Keratinocyte (primary cell): Measurements from ENCODE around the gene C5. TPM values are rescaled to one million over a fixed set of nuclear protein-coding genes. Genes with fewer than 3 reads are reported as not detected.

Experiments used
- DNase-seq: peaks from one replicate; pipeline ENCODE4 v3.0.0-alpha.2; 2011; ENCODE audit warnings: low read depth, missing footprints, low spot score
- FAIRE-seq: peaks from 2 replicates; lab custom pipeline; 2011; peaks lifted over from hg19 to GRCh38; lab: Jason Lieb, UNC
- H2AFZ ChIP-seq: 2 replicates; pipeline ENCODE4 v1.6.0; 2012; ENCODE audit warnings: low read length, control low read depth, inconsistent platforms; ENCODE audit not compliant: control insufficient read depth
- H3K27ac ChIP-seq: 2 replicates; pipeline ENCODE4 v1.5.1; 2011; ENCODE audit warnings: low read length; ENCODE audit not compliant: control insufficient read depth, insufficient read depth
- H3K27me3 ChIP-seq: 3 replicates; pipeline ENCODE4 v1.6.0; 2011; ENCODE audit warnings: low read length; ENCODE audit not compliant: control insufficient read depth, insufficient read depth; ENCODE audit errors: extremely low read depth
- H3K36me3 ChIP-seq, 2 experiments: 2 replicates in 1 of 2; 3 replicates in 1 of 2; pipeline ENCODE4 v1.5.1; 2011; ENCODE audit warnings: low read length in 2 of 2, mild to moderate bottlenecking in 1 of 2; ENCODE audit not compliant: control insufficient read depth in 2 of 2, insufficient read depth in 2 of 2; ENCODE audit errors: extremely low read depth in 1 of 2
- H3K4me1 ChIP-seq: 3 replicates; pipeline ENCODE4 v1.5.1; 2011; ENCODE audit warnings: low read length; ENCODE audit not compliant: control insufficient read depth, insufficient read depth; ENCODE audit errors: extremely low read depth
- H3K4me2 ChIP-seq: 3 replicates; pipeline ENCODE4 v1.6.0; 2011; ENCODE audit warnings: low read depth, low read length; ENCODE audit not compliant: control insufficient read depth, insufficient read depth; ENCODE audit errors: extremely low read depth
- H3K4me3 ChIP-seq, 3 experiments: fragments of 200-600 bp in 1 of 3; sonication (generic) in 1 of 3; 2 replicates in 2 of 3; 3 replicates in 1 of 3; pipeline ENCODE4 v1.5.1; 2011 to 2016; ENCODE audit warnings: low read length in 3 of 3, mild to moderate bottlenecking in 3 of 3, control low read depth in 2 of 3, inconsistent platforms in 1 of 3, low read depth in 1 of 3, mixed read lengths in 1 of 3, mixed run types in 1 of 3, moderate library complexity in 1 of 3; ENCODE audit not compliant: control insufficient read depth in 2 of 3, insufficient read depth in 2 of 3; ENCODE audit errors: extremely low read depth in 1 of 3
- H3K79me2 ChIP-seq: 2 replicates; pipeline ENCODE4 v1.6.0; 2012; ENCODE audit warnings: low read length; ENCODE audit not compliant: control insufficient read depth, insufficient read depth
- H3K9ac ChIP-seq: 3 replicates; pipeline ENCODE4 v1.6.0; 2011; ENCODE audit warnings: low read length; ENCODE audit not compliant: control insufficient read depth, insufficient read depth; ENCODE audit errors: extremely low read depth
- H3K9me1 ChIP-seq: 3 replicates; pipeline ENCODE4 v1.6.0; 2011; ENCODE audit warnings: low read length; ENCODE audit not compliant: control insufficient read depth, insufficient read depth; ENCODE audit errors: extremely low read depth
- H3K9me3 ChIP-seq: 2 replicates; pipeline ENCODE4 v1.5.1; 2012; ENCODE audit warnings: low read depth, low read length; ENCODE audit not compliant: control insufficient read depth
- H4K20me1 ChIP-seq: 3 replicates; pipeline ENCODE4 v1.6.0; 2011; ENCODE audit warnings: low read length; ENCODE audit not compliant: control insufficient read depth, insufficient read depth; ENCODE audit errors: extremely low read depth
- EZH2 ChIP-seq: IDR thresholded peaks from one replicate; pipeline ENCODE4 v1.6.1; 2012; ENCODE audit warnings: inconsistent platforms, mild to moderate bottlenecking, low read length, moderate library complexity
- dilution Hi-C: fragments of 300-500 bp; cut with MboI; formaldehyde crosslinking; loops from one replicate; pipeline ENCODE4 v1.7.0; 2020; ENCODE audit warnings: low sequenced_read_pairs; ENCODE audit not compliant: extremely low pct_ligation_motif_present
- polyA plus RNA-seq, 5 experiments: library from polyadenylated mRNA; depleted of rRNA in 3 of 5; stranded (reverse) in 3 of 5; stranded (forward) in 1 of 5; unstranded in 1 of 5; fragments of >200 nt; gene quantifications; 1 replicate in 1 of 5; 2 replicates in 3 of 5; 3 replicates in 1 of 5; pipeline versions ENCODE4 v1.2.1 to v1.2.3, GENCODE V29; 2011 to 2012; ENCODE audit warnings: missing spikeins in 2 of 5, low read depth in 1 of 5, low replicate concordance in 1 of 5
- TF ChIP-seq, protein P1 (sequence below), 3 experiments: IDR thresholded peaks in 1 of 3; conservative IDR thresholded peaks in 1 of 3; optimal IDR thresholded peaks in 1 of 3; 2 replicates in 2 of 3; 3 replicates in 1 of 3; pipeline versions ENCODE3 to v1.5.1; 2011; ENCODE audit warnings: low read length in 3 of 3, mild to moderate bottlenecking in 3 of 3, moderate library complexity in 2 of 3, control low read depth in 1 of 3, inconsistent platforms in 1 of 3; ENCODE audit not compliant: insufficient read depth in 2 of 3; ENCODE audit errors: extremely low read depth in 1 of 3

C5 gene
- polyA plus RNA-seq, 1 donor (not counting 4 experiments of a cell fraction or from before 2014, with no cell fraction given), result 0.76 TPM

DNA sequence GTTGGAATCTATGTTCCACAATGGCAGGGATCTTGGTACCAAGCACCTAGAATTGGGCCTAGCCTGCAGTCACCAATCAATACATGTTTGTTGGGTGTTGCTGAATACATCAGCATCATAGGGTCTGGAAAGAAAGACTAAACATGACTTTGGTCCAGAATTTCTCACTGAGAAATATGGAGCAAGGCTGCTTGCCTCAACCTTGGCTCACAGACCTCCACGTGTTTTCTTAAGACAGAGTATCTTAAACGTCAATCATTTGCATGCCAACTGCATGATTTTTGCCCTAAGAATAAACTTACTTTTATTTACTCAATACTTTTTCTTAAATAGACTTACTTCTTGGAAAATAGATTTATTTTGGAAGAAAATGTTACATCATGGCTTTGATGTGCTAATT is 100.8 kb downstream of the C5 start:
- H3K27ac ChIP-seq, result no peak overlapping the region
- no peak for FAIRE-seq

DNA sequence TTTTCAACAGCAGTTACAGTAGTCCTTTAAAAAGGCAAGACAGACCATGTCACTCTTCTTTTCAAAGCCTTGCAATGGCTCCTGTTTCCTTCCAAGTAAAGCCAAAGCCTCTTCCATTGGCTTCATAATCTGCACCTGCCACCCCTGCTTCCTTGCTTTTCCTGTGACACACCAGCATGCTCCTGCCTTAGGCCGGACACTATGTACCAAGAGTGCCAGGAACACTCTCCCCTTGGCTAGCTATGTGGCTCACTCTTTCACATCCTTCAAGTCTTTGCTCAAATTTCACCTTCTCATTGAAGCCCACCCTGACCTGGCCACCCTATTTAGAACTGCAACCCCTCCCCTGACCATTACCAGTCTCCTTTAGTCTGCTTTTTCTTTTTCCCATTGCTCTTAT is 101.3 kb downstream of the C5 start:
- peaks cover 28% of the 10 kb centered on the region for H3K4me1 ChIP-seq
- H3K79me2 ChIP-seq, result no peaks in the 10 kb centered on the region
- no peak for DNase-seq
- no peaks in the 10 kb centered on the region for H4K20me1 ChIP-seq
- no peak overlapping the region for H3K4me3 ChIP-seq
- H3K27me3 ChIP-seq, result no peaks in the 10 kb centered on the region
- H3K4me2 ChIP-seq, result no peak overlapping the region
- H3K9me3 ChIP-seq, result no peaks in the 10 kb centered on the region
- no peak overlapping the region for H2AFZ ChIP-seq
- dilution Hi-C loops, result no loop called here
- no peak overlapping the region for H3K9ac ChIP-seq
- no peak overlapping the region for H3K27ac ChIP-seq
- TF ChIP-seq, protein P1, sequence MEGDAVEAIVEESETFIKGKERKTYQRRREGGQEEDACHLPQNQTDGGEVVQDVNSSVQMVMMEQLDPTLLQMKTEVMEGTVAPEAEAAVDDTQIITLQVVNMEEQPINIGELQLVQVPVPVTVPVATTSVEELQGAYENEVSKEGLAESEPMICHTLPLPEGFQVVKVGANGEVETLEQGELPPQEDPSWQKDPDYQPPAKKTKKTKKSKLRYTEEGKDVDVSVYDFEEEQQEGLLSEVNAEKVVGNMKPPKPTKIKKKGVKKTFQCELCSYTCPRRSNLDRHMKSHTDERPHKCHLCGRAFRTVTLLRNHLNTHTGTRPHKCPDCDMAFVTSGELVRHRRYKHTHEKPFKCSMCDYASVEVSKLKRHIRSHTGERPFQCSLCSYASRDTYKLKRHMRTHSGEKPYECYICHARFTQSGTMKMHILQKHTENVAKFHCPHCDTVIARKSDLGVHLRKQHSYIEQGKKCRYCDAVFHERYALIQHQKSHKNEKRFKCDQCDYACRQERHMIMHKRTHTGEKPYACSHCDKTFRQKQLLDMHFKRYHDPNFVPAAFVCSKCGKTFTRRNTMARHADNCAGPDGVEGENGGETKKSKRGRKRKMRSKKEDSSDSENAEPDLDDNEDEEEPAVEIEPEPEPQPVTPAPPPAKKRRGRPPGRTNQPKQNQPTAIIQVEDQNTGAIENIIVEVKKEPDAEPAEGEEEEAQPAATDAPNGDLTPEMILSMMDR (optimal IDR thresholded peaks at IDR 0.05 in 1 of 3, IDR thresholded peaks at IDR 0.05 in 1 of 3, conservative IDR thresholded peaks at IDR 0.05 in 1 of 3; ENCODE audit: extremely low read depth in 1 of 3, insufficient read depth in 2 of 3, low read length in 3 of 3), result no peak
- no peak for TF ChIP-seq EZH2
- no peaks in the 10 kb centered on the region for H3K9me1 ChIP-seq
- H3K36me3 ChIP-seq, result no peaks in the 10 kb centered on the region
- no peak for FAIRE-seq

More for the DNA sequence above, 100.8 kb downstream of the C5 start:
- Histone ChIP-seq H2AFZ (no peak overlapping the region), H3K9me3 (no peaks in the 10 kb centered on the region), H3K9me1 (no peaks in the 10 kb centered on the region), H3K4me3 (no peak overlapping the region), H3K36me3 (no peaks in the 10 kb centered on the region), H3K4me1 (peaks cover 23% of the 10 kb centered on the region), H3K4me2 (no peak overlapping the region), H4K20me1 (no peaks in the 10 kb centered on the region), H3K27me3 (no peaks in the 10 kb centered on the region), H3K9ac (no peak overlapping the region), H3K79me2 (no peaks in the 10 kb centered on the region)
- DNase-seq, result no peak
- dilution Hi-C loops, result no loop called here
- TF ChIP-seq, protein P1 (optimal IDR thresholded peaks at IDR 0.05 in 1 of 3, IDR thresholded peaks at IDR 0.05 in 1 of 3, conservative IDR thresholded peaks at IDR 0.05 in 1 of 3; ENCODE audit: extremely low read depth in 1 of 3, insufficient read depth in 2 of 3, low read length in 3 of 3), result no peak
- TF ChIP-seq EZH2, result no peak
